NB4 (cell line): ENCODE results near the gene WASL.

Experiments
- CTCF ChIP-seq: IDR thresholded peaks from one replicate; pipeline ENCODE4 v1.5.1; 2012; ENCODE audit warnings: low read depth, low read length
- MAX ChIP-seq: IDR thresholded peaks from 2 replicates; pipeline ENCODE4 v1.6.1; 2011; ENCODE audit warnings: low read depth, low read length

GRCh38 chr7:123662293-123662692 is 86.5 kb downstream of the WASL start:
- TF ChIP-seq CTCF (no peak), MAX (no peak)
